ENCODE measurements around the gene DEUP1.

Gene DEUP1

DNA sequence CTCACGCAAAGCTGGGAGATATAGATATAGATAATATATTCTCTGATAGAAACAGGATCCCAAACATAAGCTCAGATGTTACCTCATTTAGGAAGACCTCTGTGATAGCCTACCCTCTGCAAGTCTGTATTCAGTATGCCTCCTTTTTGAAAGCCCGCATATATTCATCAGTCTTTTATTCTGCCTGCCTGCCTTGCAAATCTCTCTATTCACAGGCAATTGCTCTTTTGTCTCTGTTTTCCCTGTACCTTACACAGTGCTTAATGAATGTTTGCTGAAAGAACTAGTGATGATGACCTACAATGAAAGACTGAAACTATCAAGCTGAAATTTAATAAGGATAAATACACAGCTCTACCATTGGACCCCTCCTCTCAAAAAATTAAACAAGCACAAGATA lies 18.4 kb downstream of the DEUP1 start:
- TF ChIP-seq, protein P1, sequence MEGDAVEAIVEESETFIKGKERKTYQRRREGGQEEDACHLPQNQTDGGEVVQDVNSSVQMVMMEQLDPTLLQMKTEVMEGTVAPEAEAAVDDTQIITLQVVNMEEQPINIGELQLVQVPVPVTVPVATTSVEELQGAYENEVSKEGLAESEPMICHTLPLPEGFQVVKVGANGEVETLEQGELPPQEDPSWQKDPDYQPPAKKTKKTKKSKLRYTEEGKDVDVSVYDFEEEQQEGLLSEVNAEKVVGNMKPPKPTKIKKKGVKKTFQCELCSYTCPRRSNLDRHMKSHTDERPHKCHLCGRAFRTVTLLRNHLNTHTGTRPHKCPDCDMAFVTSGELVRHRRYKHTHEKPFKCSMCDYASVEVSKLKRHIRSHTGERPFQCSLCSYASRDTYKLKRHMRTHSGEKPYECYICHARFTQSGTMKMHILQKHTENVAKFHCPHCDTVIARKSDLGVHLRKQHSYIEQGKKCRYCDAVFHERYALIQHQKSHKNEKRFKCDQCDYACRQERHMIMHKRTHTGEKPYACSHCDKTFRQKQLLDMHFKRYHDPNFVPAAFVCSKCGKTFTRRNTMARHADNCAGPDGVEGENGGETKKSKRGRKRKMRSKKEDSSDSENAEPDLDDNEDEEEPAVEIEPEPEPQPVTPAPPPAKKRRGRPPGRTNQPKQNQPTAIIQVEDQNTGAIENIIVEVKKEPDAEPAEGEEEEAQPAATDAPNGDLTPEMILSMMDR (IDR thresholded peaks at IDR 0.05; ENCODE audit: extremely low read depth, insufficient read depth, missing control alignments) = no peak
- in situ Hi-C loops (cut with MboI; ENCODE audit: low pct_unique_long_range_greater_than_20kb, low sequenced_read_pairs, unreplicated experiment) = no loop called here
- no peak for DNase-seq (ENCODE audit: low spot score)

DNA sequence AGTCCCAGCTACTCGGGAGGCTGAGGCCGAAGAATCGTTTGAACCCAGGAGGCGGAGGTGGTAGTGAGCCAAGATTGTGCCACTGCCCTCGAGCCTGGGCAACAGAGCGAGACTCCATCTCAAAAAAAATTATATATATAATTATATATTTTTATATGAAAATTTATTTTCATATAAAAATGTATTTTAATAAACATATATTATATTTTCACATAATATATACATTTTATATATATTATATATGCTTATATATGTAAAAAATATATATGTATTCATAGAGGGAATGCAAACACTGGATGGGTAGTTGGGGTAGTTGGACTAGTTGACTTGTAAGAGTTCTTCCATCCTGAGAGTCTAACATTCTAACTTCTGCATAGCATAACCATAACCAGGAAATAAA lies 20.3 kb downstream of the DEUP1 start:
- in situ Hi-C loops (cut with MboI; ENCODE audit: low pct_unique_long_range_greater_than_20kb, low sequenced_read_pairs, unreplicated experiment) = no loop called here
- no peak for DNase-seq (ENCODE audit: low spot score)
- TF ChIP-seq, protein P1 (IDR thresholded peaks at IDR 0.05; ENCODE audit: extremely low read depth, insufficient read depth, missing control alignments) = no peak

DNA sequence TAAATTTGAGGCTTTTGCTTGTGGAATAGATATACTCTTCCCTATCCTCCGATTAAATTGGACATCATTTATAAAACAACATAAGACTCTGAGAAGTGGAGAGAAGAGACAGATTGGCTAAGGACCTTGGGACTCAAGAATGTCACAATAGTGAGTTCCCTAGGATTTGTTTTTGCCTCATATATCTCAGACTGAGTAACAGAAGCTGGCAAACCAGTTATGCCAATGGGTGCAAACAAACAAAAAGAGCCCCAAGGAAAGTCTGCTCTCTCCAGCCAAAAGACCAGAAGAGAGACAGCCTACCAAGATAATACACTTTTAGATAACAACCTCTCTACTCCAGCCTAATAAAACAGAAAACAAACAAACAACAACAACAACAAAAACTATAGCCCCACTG lies 28.9 kb downstream of the DEUP1 start:
- no peak for DNase-seq (ENCODE audit: low spot score)
- TF ChIP-seq, protein P1 (IDR thresholded peaks at IDR 0.05; ENCODE audit: extremely low read depth, insufficient read depth, missing control alignments) = no peak
- in situ Hi-C loops (cut with MboI; ENCODE audit: low pct_unique_long_range_greater_than_20kb, low sequenced_read_pairs, unreplicated experiment) = no loop called here

DNA sequence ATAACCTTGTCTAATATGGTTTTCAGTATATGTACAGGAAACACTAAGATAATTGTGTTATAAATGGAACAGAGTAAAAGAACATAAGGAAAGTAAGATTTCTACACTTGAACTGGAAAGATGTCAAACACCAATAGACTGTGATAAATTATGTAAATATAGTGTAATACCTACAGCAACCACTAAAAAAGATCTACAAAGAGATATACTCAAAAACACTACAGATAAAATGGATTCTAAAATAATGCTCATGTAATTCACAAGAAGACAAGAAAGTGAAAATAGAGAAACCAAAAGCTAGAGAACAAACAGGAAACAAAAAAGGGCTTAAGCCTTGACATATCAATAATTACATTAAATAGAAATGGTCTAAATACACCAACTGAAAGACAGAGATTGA lies 30.9 kb downstream of the DEUP1 start:
- TF ChIP-seq, protein P1 (IDR thresholded peaks at IDR 0.05; ENCODE audit: extremely low read depth, insufficient read depth, missing control alignments) = no peak
- in situ Hi-C loops (cut with MboI; ENCODE audit: low pct_unique_long_range_greater_than_20kb, low sequenced_read_pairs, unreplicated experiment) = no loop called here
- DNase-seq (ENCODE audit: low spot score) = no peak

DNA sequence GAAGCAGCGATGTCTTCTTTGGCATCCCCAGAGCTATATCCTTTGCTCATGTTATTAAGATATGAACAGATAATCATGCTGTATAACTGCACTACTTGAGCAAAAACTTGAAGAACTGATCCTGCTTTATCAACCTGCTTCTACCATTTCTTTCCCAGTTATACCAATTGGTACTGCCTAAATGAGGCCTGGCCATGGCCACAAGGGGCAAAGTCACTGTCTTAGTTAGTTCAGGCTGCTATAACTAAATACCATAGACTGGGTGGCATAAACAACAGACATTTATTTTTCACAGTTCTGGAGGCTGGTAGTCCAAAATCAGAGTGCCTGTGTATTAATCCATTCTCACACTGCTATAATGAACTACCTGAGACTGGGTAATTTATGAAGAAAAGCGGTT lies 37.5 kb downstream of the DEUP1 start:
- DNase-seq (ENCODE audit: low spot score) = no peak
- in situ Hi-C loops (cut with MboI; ENCODE audit: low pct_unique_long_range_greater_than_20kb, low sequenced_read_pairs, unreplicated experiment) = no loop called here
- TF ChIP-seq, protein P1 (IDR thresholded peaks at IDR 0.05; ENCODE audit: extremely low read depth, insufficient read depth, missing control alignments) = no peak

DNA sequence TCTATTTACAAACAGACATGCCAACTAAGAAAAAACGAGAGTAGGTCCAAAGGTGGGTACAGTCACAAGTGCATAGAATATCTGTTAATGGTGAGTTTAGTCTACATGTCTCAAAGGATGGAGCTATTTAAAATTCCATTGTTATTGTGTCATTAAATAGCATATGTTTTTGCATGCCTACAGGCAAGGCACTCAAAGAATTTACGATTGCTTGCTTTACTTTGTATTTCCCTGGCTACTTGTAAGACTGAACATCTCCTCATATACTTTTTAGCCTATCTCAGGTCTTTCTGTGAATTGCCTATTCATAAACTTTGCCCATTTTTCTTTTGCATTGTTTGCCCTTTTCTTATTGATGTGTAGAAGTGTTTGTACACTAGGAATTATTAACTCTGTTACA lies 39.7 kb downstream of the DEUP1 start:
- TF ChIP-seq, protein P1 (IDR thresholded peaks at IDR 0.05; ENCODE audit: extremely low read depth, insufficient read depth, missing control alignments) = no peak
- in situ Hi-C loops (cut with MboI; ENCODE audit: low pct_unique_long_range_greater_than_20kb, low sequenced_read_pairs, unreplicated experiment) = no loop called here

DNA sequence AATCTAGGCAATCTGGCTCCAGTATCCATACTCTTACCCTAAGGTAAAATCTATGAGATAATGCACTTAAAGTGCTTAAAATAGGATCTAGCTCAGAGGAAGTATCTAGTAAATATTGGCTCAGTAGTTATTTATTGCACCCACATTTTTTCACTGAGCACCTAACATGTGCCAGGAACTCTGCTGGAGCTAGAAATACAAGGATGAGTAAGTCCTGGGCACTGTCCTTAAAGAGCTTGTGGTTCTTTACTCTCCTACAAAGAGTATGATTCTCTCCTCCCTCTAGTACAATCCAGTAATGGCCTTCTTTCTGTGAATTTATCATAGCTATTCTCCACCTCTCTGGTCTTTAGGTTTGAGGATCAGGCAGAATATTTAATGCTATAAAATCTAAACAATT lies 59.2 kb downstream of the DEUP1 start:
- no peak for DNase-seq (ENCODE audit: low spot score)
- TF ChIP-seq, protein P1 (IDR thresholded peaks at IDR 0.05; ENCODE audit: extremely low read depth, insufficient read depth, missing control alignments) = no peak
- in situ Hi-C loops (cut with MboI; ENCODE audit: low pct_unique_long_range_greater_than_20kb, low sequenced_read_pairs, unreplicated experiment) = no loop called here

More for the DNA sequence above, 39.7 kb downstream of the DEUP1 start:
- no peak for DNase-seq (ENCODE audit: low spot score)
